GM21619 (cell line): ENCODE results near the gene FKBP1A.
"Not testable (repeated sequence)": the region's sequence is repeated elsewhere in the genome, so short reads cannot be mapped to it uniquely, and the experiment has no call there.

ENCODE experiments used
- ATAC-seq: cut with Tn5 transposase; IDR thresholded peaks from one replicate; pipeline ENCODE4 v1.9.1; 2021; ENCODE audit not compliant: unreplicated experiment

The FKBP1A gene

GRCh38 chr20:1417790-1418189 lies 24.9 kb upstream of the FKBP1A start:
- ATAC-seq = no peak

GRCh38 chr20:1417273-1417672 lies 24.4 kb upstream of the FKBP1A start:
- ATAC-seq = no peak

- ATAC-seq = no peak
Measured at GRCh38 chr20:1415667-1416468, 23.0 kb upstream of the FKBP1A start.

GRCh38 chr20:1414982-1415381 lies 22.1 kb upstream of the FKBP1A start:
- no peak for ATAC-seq

- ATAC-seq = no peak
Measured at GRCh38 chr20:1405801-1406200, 12.9 kb upstream of the FKBP1A start.

GRCh38 chr20:1403624-1404023 lies 10.8 kb upstream of the FKBP1A start:
- ATAC-seq = no peak

GRCh38 chr20:1402149-1402548 lies 9.3 kb upstream of the FKBP1A start:
- ATAC-seq = no peak

GRCh38 chr20:1401451-1401907 lies 8.6 kb upstream of the FKBP1A start:
- ATAC-seq = no peak

GRCh38 chr20:1399678-1400366 lies 7.0 kb upstream of the FKBP1A start:
- ATAC-seq = not testable (repeated sequence)

- not testable (repeated sequence) for ATAC-seq
Measured at GRCh38 chr20:1398185-1398584, 5.3 kb upstream of the FKBP1A start.

GRCh38 chr20:1397710-1398109 lies 4.9 kb upstream of the FKBP1A start:
- no peak for ATAC-seq

- no peak for ATAC-seq
Measured at GRCh38 chr20:1396702-1397101, 3.8 kb upstream of the FKBP1A start.

- no peak for ATAC-seq
Measured at GRCh38 chr20:1396264-1396663, 3.4 kb upstream of the FKBP1A start.

- ATAC-seq = no peak
Measured at GRCh38 chr20:1394686-1395085, 1.8 kb upstream of the FKBP1A start.

GRCh38 chr20:1393507-1393882 lies 641 bp upstream of the FKBP1A start:
- no peak for ATAC-seq

GRCh38 chr20:1392443-1392692 lies 486 bp downstream of the FKBP1A start:
- ATAC-seq = peak; percentile 22

GRCh38 chr20:1391640-1392442 lies 1.0 kb downstream of the FKBP1A start:
- no peak for ATAC-seq

GRCh38 chr20:1390581-1391403 lies 2.1 kb downstream of the FKBP1A start:
- no peak for ATAC-seq

GRCh38 chr20:1389703-1390580 lies 2.9 kb downstream of the FKBP1A start:
- no peak for ATAC-seq
